ENCODE data around the gene DMXL2.

The DMXL2 gene

DNA sequence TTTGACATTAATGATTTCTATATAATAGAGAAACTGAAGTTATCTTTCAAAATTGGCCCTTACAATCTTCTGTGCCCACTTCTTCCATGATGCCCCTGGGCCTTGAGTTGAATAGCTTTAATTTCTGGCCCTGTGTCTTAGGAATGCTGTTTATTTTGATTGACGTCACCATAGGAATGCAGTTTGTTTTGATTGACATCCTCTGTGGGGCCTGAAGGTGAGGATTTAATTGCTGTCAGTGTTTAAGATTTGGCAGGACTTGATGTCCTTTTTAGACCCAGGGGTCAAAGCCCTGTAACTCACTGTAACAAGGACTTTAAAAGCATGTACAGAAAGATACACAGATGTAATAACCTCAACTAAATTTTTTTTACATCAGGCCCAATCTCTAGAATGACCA is 197.8 kb downstream of the DMXL2 start:
- TF ChIP-seq GATA2 (IDR thresholded peaks at IDR 0.05; ENCODE audit: low read depth, low read length): no peak
- TF ChIP-seq GATA3 (IDR thresholded peaks at IDR 0.05; ENCODE audit: low read depth, low read length): no peak

DNA sequence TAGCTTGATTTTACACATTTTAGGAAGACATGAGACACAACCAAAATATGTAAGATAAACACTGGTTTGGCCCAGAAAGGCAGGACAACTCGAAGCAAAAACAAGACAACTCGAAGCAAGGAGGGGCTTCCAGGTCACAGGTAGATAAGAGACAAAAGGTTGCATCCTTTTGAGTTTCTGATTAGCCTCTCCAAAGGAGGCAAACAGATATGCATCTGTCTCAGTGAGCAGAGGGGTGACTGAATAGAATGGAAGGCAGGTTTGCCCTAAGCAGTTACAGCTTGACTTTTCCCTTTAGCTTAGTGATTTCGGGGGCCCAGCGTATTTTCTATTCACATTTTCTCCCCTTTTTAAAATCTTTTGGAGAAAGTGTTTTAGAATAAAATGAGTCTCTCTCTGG is 206.4 kb downstream of the DMXL2 start:
- TF ChIP-seq GATA3 (IDR thresholded peaks at IDR 0.05; ENCODE audit: low read depth, low read length) (no peak), GATA2 (IDR thresholded peaks at IDR 0.05; ENCODE audit: low read depth, low read length) (no peak)

DNA sequence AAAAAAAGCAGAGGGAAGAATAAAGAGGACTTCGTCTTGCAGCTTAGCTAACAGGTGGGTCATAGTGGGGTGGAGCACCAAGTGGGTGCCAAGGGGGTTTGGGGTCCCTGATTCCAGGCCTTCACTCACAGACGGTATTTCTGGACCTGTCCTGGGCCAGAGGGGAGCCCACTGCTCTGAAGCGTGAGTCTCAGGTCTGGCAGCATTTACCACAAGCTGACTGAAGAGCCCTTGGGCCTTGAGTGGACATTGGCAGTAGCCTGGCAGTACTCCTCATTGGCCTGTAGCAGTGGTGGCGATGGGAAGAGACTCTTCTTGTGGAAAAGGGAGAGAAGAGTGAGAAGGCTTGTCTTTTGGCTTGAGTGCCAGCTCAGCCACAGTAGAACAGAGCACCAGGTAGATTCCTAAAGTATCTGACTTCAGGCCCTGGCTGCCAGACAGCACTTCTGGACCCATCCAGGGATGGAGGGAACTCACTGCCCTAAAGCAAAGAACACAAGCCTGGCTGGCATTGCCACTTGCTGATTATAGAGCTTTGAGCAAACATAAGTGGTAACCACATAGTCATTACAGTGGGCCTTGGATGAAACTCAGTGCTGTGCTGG is 208.2 kb downstream of the DMXL2 start:
- TF ChIP-seq GATA3 (IDR thresholded peaks at IDR 0.05; ENCODE audit: low read depth, low read length) (no peak), GATA2 (IDR thresholded peaks at IDR 0.05; ENCODE audit: low read depth, low read length) (no peak)

DNA sequence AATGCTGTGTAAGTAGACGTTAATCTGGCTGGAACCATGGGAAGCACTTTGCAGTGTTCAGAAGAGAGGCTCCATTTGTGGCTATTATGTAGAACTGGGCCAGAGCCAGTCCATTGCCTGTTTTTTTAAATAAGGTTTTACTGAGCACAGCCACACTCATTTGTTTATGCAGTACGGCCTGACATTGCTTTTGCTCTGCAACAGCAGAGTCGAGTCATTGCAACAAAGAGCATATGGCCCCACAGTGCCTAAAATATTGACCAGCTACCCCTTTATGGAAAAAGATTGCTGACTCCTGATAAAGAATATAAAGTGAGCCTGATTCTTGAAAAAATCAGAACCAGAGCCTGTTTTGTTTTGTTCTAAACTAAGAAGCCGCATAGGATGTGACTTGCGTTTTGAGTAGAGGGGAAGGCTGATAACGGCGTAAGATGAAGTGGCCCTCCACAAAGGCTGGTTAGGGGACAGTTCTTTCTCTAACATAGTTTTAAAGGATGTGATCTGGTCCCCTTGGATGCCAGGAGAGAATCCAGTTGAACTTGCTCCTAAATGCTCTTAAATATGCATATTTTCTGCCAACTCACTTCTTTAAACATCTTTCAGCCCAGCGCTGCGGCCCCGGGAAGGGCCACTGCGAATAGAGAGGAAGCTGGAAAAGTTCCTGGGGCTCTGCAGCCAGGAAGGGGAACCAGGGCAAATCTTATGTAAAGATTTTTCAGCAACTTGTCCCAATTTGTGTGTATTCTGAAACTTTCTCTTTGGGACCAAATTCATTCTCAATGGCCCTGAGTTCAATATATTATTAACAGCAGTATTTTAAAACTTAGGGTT is 216.7 kb downstream of the DMXL2 start:
- no peak for TF ChIP-seq GATA3 (IDR thresholded peaks at IDR 0.05; ENCODE audit: low read depth, low read length)
- no peak for TF ChIP-seq GATA2 (IDR thresholded peaks at IDR 0.05; ENCODE audit: low read depth, low read length)

DNA sequence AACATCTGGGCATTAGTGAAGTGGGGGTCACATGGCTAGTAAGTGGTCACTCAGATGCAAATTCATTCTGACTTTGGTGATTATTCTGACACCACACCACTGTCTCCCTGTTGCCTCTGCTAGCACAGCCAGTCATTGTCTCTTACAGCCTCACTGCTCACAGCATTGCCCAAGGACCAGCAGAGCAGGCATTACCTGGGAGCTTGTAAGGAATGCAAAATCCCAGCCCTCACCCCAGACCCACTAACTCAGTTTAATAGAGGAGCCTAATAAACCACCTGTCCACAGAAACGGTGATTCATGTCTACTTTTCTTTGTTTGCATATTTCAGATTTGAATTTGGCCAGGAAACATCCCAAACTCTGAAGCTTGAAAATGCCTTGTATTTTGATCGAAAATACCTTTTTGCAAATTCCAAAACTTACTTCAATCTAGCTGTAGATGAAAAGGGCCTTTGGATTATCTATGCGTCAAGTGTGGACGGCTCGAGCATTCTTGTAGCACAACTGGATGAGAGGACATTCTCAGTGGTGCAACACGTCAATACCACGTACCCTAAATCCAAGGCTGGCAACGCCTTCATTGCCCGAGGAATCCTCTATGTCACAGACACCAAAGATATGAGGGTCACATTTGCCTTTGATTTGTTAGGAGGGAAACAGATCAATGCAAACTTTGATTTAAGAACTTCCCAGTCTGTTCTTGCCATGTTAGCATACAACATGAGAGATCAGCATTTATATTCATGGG is 218.4 kb downstream of the DMXL2 start:
- TF ChIP-seq GATA3 (IDR thresholded peaks at IDR 0.05; ENCODE audit: low read depth, low read length) (no peak), GATA2 (IDR thresholded peaks at IDR 0.05; ENCODE audit: low read depth, low read length) (no peak)

DNA sequence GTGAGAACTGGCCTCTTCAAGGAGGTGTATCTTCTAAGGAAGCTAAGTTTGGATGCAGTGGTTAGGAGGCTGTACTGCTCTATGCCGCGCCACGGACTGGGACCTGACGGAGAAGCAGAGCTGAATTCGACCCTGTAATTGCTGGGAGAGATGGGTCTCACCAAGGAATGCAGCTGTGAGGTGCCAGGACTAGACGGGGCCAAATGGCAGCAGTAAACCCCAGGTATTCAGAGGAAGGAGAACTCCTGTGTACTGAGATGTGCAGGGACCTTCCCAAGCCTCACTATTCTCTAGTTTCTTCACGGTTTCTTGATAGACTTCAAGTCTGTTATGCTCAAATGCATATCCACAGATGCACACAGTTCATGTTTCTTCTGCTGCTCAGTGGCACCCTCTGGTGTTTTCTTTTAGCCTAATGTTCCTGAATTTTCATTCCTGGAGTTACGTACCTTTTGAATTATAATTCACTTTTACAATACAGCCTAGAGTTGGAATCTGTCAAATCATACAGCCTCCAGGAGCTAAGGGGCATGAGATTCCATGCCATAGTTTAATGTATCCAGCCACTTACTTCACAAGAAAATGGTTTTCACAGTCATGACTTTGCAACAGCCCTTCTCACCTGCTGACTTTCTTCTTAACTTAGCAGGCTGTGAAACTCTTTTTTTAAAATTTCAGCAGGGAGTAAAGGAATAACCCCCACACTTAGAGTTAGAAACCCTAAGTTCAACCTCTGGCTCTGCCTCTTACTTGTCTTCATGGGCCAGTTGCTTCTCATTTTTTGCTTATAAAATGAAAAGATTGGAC is 219.3 kb downstream of the DMXL2 start:
- TF ChIP-seq GATA2 (IDR thresholded peaks at IDR 0.05; ENCODE audit: low read depth, low read length) (no peak), GATA3 (IDR thresholded peaks at IDR 0.05; ENCODE audit: low read depth, low read length) (no peak)

DNA sequence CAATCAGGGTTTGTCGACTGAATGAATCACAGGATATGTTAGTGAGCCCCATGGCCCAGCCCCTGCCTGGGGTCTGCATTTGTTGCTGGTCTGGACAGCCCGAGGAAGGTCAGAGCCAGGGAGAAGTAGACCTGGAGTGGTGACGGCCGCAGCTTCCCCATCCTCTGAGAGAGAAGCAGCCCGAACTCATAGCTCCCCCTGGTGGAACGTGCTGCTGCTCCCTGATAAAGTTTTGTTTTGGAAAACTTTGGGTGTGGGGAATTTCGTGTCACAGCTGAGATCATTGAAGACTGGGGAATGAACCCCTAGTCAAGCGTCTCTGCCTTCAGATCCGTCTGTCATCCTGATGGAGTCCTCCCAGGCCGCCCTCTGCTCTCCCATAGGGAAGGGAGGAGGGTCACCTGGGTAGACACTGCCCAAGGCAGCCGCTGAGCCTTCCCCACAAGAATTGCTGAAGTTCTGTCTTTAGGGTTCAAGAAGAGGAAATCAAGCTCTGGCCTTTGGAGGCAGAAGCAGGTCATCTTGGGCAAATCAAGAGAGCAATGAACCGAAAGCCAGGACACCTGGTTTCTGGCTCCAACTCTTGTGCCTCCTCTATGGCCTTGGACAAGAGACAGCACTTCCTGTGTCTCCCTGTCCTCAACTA is 220.6 kb downstream of the DMXL2 start:
- TF ChIP-seq GATA3 (IDR thresholded peaks at IDR 0.05; ENCODE audit: low read depth, low read length) (no peak), GATA2 (IDR thresholded peaks at IDR 0.05; ENCODE audit: low read depth, low read length) (no peak)

DNA sequence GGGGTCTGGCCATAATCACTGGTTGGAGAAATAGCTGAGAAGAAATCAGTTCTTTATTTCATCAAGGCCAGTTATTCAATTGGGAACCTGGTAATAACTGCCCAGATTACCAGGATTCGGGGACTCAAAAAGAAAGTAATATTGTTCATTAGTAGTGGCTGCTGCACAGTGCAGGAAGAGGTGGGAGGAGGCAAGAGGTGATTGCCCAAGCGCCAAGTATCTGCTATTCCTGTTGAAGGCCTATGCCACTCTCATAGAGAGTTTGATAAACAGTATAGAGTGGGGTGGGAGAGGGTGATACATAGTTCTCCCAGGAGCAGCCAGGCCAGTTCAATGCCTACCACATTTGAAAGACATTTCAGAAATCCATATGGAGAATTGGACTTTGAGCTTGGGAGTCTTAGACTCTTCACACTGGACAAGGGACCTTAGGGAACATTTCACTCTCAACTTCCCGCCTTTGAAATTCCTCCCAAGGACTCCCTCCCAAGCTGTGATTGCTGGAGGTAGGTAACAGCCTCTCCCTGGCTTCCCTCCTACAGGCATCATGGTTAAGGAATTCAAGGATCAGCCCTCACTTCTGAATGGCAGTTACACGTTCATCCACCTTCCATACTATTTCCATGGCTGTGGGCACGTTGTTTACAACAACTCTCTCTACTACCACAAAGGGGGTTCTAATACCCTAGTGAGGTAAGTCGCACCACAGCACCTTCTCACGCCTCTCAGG is 221.4 kb downstream of the DMXL2 start:
- TF ChIP-seq GATA2 (IDR thresholded peaks at IDR 0.05; ENCODE audit: low read depth, low read length) (no peak), GATA3 (IDR thresholded peaks at IDR 0.05; ENCODE audit: low read depth, low read length) (no peak)

DNA sequence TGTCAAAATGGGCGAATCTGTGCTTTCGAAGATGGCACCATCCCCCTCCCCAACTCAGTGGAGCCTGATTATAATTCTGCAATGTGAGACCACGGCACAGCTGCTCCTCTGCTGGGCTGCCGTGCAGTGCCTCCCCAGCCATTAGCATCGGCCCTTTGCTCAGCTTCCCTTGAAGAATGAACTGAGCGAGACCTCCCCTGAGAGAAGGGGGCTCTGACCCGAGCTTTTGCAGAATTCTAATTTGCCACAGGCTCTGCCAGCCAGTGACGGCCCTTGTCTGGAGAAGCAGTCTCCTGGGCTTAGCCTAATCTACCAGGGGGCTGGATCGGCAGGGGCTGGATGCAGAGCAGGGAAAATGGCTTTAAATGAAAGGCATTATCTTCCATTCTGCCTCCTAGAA is 223.9 kb downstream of the DMXL2 start:
- TF ChIP-seq GATA3 (IDR thresholded peaks at IDR 0.05; ENCODE audit: low read depth, low read length): no peak
- TF ChIP-seq GATA2 (IDR thresholded peaks at IDR 0.05; ENCODE audit: low read depth, low read length): no peak
